Gastrocnemius medialis (tissue), 4 donors: ENCODE results near the gene EYA3. TPM values are rescaled to one million over a fixed set of nuclear protein-coding genes. Genes with fewer than 3 reads are reported as not detected.
"Not testable (repeated sequence)": the region's sequence is repeated elsewhere in the genome, so short reads cannot be mapped to it uniquely, and the experiment has no call there.

Experiments used
- ATAC-seq, 2 donors: fragments of 150-250 bp; one replicate each; pipeline ENCODE4 v1.9.1; 2016
- DNase-seq, 2 donors: peaks; one replicate each; pipeline ENCODE4 v3.0.0-alpha.2; 2019
- H3K27ac ChIP-seq, 4 donors: fragments of 200-600 bp; sonication (generic); 1 replicate in 1 of 4; 2 replicates in 3 of 4; pipeline ENCODE4 v1.5.1; 2016 to 2018; ENCODE audit warnings: mild to moderate bottlenecking in 2 of 4, moderate library complexity in 1 of 4
- H3K27me3 ChIP-seq, 3 donors: fragments of 200-600 bp; sonication (generic) in 2 of 3; 1 replicate in 1 of 3; 2 replicates in 2 of 3; pipeline versions ENCODE4 v1.5.1 to v1.6.0; 2016 to 2019; ENCODE audit warnings: mild to moderate bottlenecking in 1 of 3, moderate library complexity in 1 of 3
- H3K36me3 ChIP-seq, 2 donors: fragments of 200-600 bp; sonication (generic) in 1 of 2; one replicate each; pipeline ENCODE4 v1.5.1; 2017 to 2018
- H3K4me1 ChIP-seq, 2 donors: fragments of 200-600 bp; sonication (generic) in 1 of 2; one replicate each; pipeline ENCODE4 v1.5.1; 2016 to 2017; ENCODE audit warnings: mild to moderate bottlenecking in 2 of 2
- H3K4me3 ChIP-seq, 4 donors: fragments of 200-600 bp; sonication (generic) in 3 of 4; 1 replicate in 1 of 4; 2 replicates in 3 of 4; pipeline ENCODE4 v1.5.1; 2016 to 2019; ENCODE audit warnings: mild to moderate bottlenecking in 2 of 4
- H3K9me3 ChIP-seq, 3 donors: fragments of 200-600 bp; sonication (generic) in 2 of 3; 1 replicate in 1 of 3; 2 replicates in 2 of 3; pipeline ENCODE4 v1.5.1; 2016 to 2019
- POLR2A ChIP-seq, 2 donors: fragments of 450-650 bp; IDR thresholded peaks; one replicate each; pipeline ENCODE4 v1.6.1; 2017; ENCODE audit warnings: antibody characterized with exemption in 2 of 2, mild to moderate bottlenecking in 2 of 2, moderate library complexity in 2 of 2
- in situ Hi-C, 4 donors: fragments of 200-750 bp; cut with MboI; loops; one replicate each; pipeline versions ENCODE4 v1.15.0 to v1.8.0; 2017; ENCODE audit warnings: low sequenced_read_pairs in 4 of 4
- intact Hi-C: fragments of 100-400 bp; cut with DNase I; formaldehyde crosslinking; loops from one replicate; pipeline ENCODE4 v1.15.1; 2023; ENCODE audit warnings: low total_unique reads
- total RNA-seq, 4 donors: library from RNA; depleted of rRNA; stranded (reverse); fragments of >200 nt; gene quantifications; one replicate each; pipeline versions ENCODE4 v1.1.0 to v1.2.3, GENCODE V29; 2016
- TF ChIP-seq, protein P1 (sequence below), 5 experiments: fragments of 450-650 bp in 3 of 5; fragments of 200-600 bp in 2 of 5; sonication (generic) in 2 of 5; IDR thresholded peaks in 4 of 5; conservative IDR thresholded peaks in 1 of 5; 1 replicate in 4 of 5; 2 replicates in 1 of 5; pipeline ENCODE4 v1.5.1; 2016 to 2019; ENCODE audit warnings: antibody characterized with exemption in 5 of 5, mild to moderate bottlenecking in 3 of 5, moderate library complexity in 3 of 5

The EYA3 gene
- total RNA-seq, 4 donors from 2014 or later, result 9.2 to 19.5 (median 15.4) TPM

DNA sequence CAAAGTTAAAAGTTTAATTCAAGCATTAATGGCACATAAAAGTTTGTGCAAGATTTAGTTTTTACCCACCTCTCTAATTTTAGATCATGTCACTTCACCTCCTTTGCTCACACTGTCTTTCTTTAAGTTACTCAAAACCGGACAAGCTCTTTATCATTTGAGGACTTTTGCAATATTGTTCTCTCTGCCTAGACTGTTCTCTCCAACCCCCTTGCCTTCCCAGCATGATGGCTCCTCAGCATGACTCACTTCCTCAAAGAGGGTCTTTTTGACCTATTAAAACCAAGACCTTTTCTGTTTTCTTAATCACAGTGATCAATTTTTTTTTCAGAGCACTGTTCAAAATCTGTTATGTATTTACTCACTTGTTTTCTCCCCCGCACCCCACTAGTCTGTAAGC lies 67.3 kb downstream of the EYA3 start:
- intact Hi-C loops, result no loop called here
- no peak overlapping the region for H3K4me3 ChIP-seq
- DNase-seq (no peak), ATAC-seq (no peak)
- in situ Hi-C loops, result no loop called here
- no peaks in the 10 kb centered on the region for H3K27me3 ChIP-seq
- H3K27ac ChIP-seq, result no peak overlapping the region
- H3K36me3 ChIP-seq, result peaks cover 0 to 21% of the 10 kb centered on the region in 2 donors
- TF ChIP-seq POLR2A (IDR thresholded peaks at IDR 0.05), result no peak
- TF ChIP-seq, protein P1, sequence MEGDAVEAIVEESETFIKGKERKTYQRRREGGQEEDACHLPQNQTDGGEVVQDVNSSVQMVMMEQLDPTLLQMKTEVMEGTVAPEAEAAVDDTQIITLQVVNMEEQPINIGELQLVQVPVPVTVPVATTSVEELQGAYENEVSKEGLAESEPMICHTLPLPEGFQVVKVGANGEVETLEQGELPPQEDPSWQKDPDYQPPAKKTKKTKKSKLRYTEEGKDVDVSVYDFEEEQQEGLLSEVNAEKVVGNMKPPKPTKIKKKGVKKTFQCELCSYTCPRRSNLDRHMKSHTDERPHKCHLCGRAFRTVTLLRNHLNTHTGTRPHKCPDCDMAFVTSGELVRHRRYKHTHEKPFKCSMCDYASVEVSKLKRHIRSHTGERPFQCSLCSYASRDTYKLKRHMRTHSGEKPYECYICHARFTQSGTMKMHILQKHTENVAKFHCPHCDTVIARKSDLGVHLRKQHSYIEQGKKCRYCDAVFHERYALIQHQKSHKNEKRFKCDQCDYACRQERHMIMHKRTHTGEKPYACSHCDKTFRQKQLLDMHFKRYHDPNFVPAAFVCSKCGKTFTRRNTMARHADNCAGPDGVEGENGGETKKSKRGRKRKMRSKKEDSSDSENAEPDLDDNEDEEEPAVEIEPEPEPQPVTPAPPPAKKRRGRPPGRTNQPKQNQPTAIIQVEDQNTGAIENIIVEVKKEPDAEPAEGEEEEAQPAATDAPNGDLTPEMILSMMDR (IDR thresholded peaks at IDR 0.05 in 4 of 5, conservative IDR thresholded peaks at IDR 0.05 in 1 of 5), result no peak
- H3K9me3 ChIP-seq, result no peaks in the 10 kb centered on the region
- H3K4me1 ChIP-seq, result no peaks in the 10 kb centered on the region

DNA sequence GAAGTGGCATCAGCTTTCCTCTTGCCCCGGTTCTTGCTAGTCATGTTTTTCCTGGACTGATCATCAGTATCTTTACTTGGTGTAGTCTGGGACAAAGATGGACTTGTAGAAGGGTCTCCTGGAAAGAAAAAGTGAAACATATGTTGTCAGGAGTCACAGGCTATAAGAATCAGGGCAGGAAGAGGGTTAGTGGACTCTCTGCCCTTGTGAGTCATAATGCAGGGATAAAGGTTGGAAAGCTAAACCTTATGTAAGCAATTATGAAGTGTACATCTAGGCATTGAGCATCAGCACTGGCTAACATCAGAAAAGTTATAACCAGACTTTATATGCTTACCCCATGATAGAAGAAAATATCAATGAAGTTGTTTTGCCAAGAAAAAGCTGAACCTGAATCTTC lies 77.4 kb downstream of the EYA3 start:
- peaks cover 0 to 68% of the 10 kb centered on the region in 2 donors for H3K36me3 ChIP-seq
- no peaks in the 10 kb centered on the region for H3K9me3 ChIP-seq
- in situ Hi-C loops, result no loop called here
- no peak overlapping the region for H3K27ac ChIP-seq
- no peaks in the 10 kb centered on the region for H3K4me1 ChIP-seq
- DNase-seq (no peak), ATAC-seq (no peak)
- TF ChIP-seq, protein P1 (IDR thresholded peaks at IDR 0.05 in 4 of 5, conservative IDR thresholded peaks at IDR 0.05 in 1 of 5), result no peak
- TF ChIP-seq POLR2A (IDR thresholded peaks at IDR 0.05), result no peak
- intact Hi-C loops, result no loop called here
- H3K4me3 ChIP-seq, result no peak overlapping the region
- no peaks in the 10 kb centered on the region for H3K27me3 ChIP-seq

- peaks cover 5 to 66% of the 10 kb centered on the region in 2 donors for H3K36me3 ChIP-seq
- in situ Hi-C loops, H3K27me3 ChIP-seq, H3K4me1 ChIP-seq, intact Hi-C loops, H3K4me3 ChIP-seq, H3K9me3 ChIP-seq, H3K27ac ChIP-seq, ATAC-seq, DNase-seq: not testable (repeated sequence)
These were observed 85.3 kb downstream of the EYA3 start for GRCh38 chr1:28003117-28003516.

GRCh38 chr1:28002600-28002999 lies 85.8 kb downstream of the EYA3 start:
- Histone ChIP-seq H3K9me3 (no peaks in the 10 kb centered on the region), H3K4me1 (no peaks in the 10 kb centered on the region), H3K27ac (no peak overlapping the region), H3K4me3 (no peak overlapping the region), H3K27me3 (no peaks in the 10 kb centered on the region), H3K36me3 (peaks cover 7 to 71% of the 10 kb centered on the region in 2 donors)
- DNase-seq (no peak), ATAC-seq (no peak)
- TF ChIP-seq, protein P1 (IDR thresholded peaks at IDR 0.05 in 4 of 5, conservative IDR thresholded peaks at IDR 0.05 in 1 of 5), result no peak
- TF ChIP-seq POLR2A (IDR thresholded peaks at IDR 0.05), result no peak
- intact Hi-C loops (no loop called here), in situ Hi-C loops (no loop called here)

DNA sequence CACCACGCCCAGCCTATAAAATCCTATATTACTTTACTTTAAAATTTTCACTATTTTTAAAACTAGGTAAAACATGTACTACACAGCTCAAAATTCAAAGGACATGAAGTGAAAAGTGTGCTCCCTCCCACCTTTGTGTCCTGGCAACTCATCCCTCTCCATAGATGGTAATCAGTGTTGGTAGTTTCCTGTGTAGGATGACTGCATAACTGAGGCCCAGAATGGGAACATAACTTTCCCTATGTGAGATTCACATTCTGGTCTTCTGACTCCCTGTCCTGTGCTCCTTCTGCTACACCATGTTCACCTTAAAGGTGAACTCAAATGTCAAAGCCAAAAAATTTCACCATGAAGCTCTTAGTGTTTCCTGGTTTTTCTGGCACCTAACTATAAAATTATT lies 89.4 kb downstream of the EYA3 start:
- H3K4me3 ChIP-seq, result no peak overlapping the region
- H3K27ac ChIP-seq, result no peak overlapping the region
- no peaks in the 10 kb centered on the region for H3K9me3 ChIP-seq
- DNase-seq, result no peak
- no peaks in the 10 kb centered on the region for H3K4me1 ChIP-seq
- no peaks in the 10 kb centered on the region for H3K27me3 ChIP-seq
- no peak for ATAC-seq
- intact Hi-C loops, result loop anchor here (10.0 kb wide), 1 partner anchor 56 kb away; no protein-coding TSS in a partner anchor
- in situ Hi-C loops, result loop anchor here in 1 of 4 donors (25.0 kb wide), 1 partner anchor 137 kb away; the partner anchor contains the start of gene THEMIS2
- peaks cover 10 to 88% of the 10 kb centered on the region in 2 donors for H3K36me3 ChIP-seq
- TF ChIP-seq, protein P1 (IDR thresholded peaks at IDR 0.05 in 4 of 5, conservative IDR thresholded peaks at IDR 0.05 in 1 of 5), result no peak
- no peak for TF ChIP-seq POLR2A (IDR thresholded peaks at IDR 0.05)

GRCh38 chr1:27994526-27994925 lies 93.9 kb downstream of the EYA3 start:
- DNase-seq, H3K4me1 ChIP-seq, ATAC-seq, H3K9me3 ChIP-seq, H3K4me3 ChIP-seq, H3K27me3 ChIP-seq, H3K27ac ChIP-seq: not testable (repeated sequence)
- intact Hi-C loops (loop anchor here (10.0 kb wide), 1 partner anchor 60 kb away; no protein-coding TSS in a partner anchor), in situ Hi-C loops (loop anchor here in 1 of 4 donors (25.0 kb wide), 1 partner anchor 132 kb away; the partner anchor contains the start of gene THEMIS2)
- peaks cover 10 to 95% of the 10 kb centered on the region in 2 donors for H3K36me3 ChIP-seq
